ENCODE results near the gene TMEM184A. TPM values are rescaled to one million over a fixed set of nuclear protein-coding genes. Genes with fewer than 3 reads are reported as not detected.

TMEM184A gene
- total RNA-seq, 3 donors from 2014 or later: 0.11 to 0.19 (median 0.15) TPM

DNA sequence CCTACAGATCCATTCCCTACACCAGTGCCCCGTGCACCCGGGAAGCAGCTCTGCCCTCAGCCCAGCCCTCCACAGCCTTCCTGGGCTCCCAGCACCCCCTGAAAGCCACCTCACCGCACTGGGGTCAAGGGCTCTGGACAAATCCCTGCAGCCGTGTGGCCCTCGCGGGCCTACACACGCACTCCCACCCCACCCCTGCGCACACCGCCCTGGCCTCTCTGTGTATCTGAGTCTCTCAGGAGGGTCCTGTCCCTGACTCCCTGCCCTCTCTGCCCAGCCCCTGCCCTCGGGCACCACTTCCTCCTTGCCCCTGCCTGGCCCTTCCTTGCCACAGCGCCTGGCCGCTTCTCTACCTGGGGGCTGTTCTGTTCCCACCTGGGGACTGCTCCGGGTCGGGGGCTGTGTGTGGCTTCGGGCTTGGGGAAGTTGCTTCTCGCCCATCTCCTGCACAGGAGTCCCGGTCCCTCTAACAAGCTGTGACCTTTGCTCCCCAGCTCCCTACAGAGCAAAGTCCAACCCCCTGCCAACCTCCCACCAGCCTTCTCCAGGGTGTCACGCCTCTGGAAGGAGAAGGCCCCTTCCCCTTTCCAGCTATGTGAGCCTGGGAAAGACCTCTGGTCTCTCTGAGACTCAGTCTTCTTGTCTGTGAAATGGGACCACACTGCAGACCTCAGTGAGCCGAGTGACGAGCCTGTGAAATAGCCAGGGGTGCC, 1.5 kb downstream of the TMEM184A start:
- H3K36me3 Mint-ChIP-seq (ENCODE audit: insufficient read depth): no peaks in the 10 kb centered on the region
- ATAC-seq (no peak), DNase-seq (no peak)
- H3K4me1 Mint-ChIP-seq (ENCODE audit: low read depth): no peaks in the 10 kb centered on the region
- H3K27me3 Mint-ChIP-seq (ENCODE audit: low read depth): no peaks in the 10 kb centered on the region
- H3K4me3 Mint-ChIP-seq: no peak overlapping the region
- H3K9me3 Mint-ChIP-seq: no peaks in the 10 kb centered on the region

DNA sequence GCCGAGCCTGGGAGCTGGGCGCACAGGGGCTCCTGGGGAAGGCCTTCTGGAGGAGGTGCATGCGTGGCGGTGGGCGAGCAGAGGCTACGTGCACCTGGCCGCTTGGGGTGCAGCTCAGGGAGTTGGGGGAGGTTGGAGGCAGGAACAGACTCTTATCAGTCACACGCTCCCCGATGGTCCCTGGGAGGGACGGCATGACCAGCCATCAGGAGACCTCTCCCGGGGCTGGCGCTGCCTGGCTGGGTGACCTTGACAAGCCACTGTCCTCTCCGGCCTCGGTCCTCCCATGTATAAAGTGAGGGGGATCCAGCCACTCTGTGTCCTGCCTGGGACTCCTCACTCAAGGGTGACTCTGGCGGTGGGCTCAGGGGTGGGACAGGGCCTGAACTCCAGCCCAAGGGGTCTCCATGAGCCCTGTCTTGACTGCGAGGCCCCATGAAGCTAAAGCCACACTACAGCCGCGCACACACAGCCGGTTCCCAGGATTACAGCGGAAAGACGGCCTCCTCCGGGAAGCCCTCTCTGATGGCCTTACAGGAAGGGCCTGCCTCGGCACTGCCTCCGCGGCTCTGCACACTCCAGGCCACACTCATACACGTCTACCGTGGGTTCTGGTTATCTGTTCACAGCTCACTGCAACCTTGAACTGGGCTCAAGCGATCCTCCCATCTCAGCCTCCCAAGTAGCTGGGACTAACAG, 2.3 kb downstream of the TMEM184A start:
- DNase-seq (no peak), ATAC-seq (no peak)
- H3K9me3 Mint-ChIP-seq: no peaks in the 10 kb centered on the region
- no peaks in the 10 kb centered on the region for H3K4me1 Mint-ChIP-seq (ENCODE audit: low read depth)
- H3K27me3 Mint-ChIP-seq (ENCODE audit: low read depth): no peaks in the 10 kb centered on the region
- no peak overlapping the region for H3K4me3 Mint-ChIP-seq
- no peaks in the 10 kb centered on the region for H3K36me3 Mint-ChIP-seq (ENCODE audit: insufficient read depth)

DNA sequence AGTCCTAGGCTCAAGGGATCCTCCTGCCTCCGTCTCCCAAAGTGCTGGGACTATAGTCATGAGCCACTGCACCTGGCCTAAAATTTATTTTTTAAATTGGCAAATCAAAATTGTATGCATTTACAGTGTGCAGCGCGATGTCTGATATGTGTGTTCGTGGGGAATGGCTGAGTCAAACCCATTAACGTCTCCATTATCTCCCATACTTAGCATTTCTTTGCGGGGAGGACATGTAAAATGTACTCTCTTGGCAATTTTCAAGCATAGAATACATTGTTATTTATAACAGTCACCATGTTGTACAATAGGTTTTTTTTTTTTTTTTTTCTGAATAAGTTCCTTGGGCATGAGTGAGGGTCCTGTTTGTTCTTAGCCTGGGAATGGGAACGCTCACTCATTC, 3.8 kb downstream of the TMEM184A start:
- ATAC-seq: no peak
- H3K36me3 Mint-ChIP-seq (ENCODE audit: insufficient read depth): no peaks in the 10 kb centered on the region
- no peaks in the 10 kb centered on the region for H3K4me1 Mint-ChIP-seq (ENCODE audit: low read depth)
- no peak for DNase-seq
- no peak overlapping the region for H3K4me3 Mint-ChIP-seq
- H3K27me3 Mint-ChIP-seq (ENCODE audit: low read depth): no peaks in the 10 kb centered on the region
- no peaks in the 10 kb centered on the region for H3K9me3 Mint-ChIP-seq

DNA sequence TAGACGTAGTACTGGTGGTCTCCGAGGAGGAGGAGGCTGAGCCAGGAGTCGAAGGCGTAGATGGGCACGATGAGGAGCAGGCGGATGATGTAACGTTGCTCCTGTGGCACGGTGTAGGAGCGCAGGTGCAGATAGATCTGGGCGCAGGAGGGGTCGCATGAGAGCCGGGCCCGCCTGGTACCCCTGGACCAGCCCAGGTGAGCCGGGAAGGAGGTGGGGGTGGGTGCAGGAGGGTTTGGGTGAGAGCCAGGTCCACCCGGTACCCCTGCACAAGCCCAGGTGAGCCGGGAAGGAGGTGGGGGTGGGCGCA, 5.2 kb downstream of the TMEM184A start:
- no peak for ATAC-seq

DNA sequence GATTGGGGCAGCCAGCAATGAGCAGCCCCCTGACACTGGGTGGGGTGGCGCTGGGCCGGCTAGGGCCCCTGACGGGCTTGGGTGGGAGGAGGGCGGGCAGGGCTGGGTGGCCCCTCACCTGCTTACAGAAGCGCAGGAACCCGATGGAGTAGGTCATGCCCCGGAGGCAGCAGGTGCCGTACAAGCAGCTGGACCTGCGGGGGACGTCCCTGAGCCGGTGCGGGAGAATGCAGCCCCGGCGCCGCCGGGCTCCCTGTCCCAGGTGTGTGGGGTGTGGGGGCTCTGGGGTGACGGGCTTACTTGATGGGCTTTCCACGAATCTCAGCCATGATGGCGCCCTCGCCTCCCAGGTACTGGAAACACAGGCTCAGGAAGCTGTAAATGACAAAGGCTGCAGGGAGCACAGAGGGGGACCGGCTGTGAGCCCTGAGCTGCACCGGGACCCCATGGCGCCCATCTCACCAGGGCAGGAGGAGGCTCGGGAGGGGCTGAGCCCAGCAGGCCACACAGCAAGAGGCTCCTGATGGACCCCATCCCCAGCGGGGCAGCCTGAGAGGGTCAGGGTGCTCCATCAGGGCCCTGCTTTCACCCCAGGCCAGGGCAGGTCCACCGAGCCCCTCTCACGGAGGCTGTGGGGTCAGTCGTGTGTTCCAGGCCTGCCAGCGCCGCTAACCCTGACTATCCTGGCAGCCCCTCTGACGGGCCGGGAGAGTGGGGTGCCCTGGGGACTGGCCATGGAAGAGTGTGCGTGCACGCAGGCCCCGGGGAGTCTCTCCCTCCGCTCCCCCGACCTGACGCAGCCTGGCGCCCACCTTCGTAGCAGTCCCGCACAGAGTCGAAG, 5.8 kb downstream of the TMEM184A start:
- H3K4me1 Mint-ChIP-seq (ENCODE audit: low read depth): no peaks in the 10 kb centered on the region
- no peaks in the 10 kb centered on the region for H3K36me3 Mint-ChIP-seq (ENCODE audit: insufficient read depth)
- no peak for DNase-seq
- ATAC-seq: no peak
- no peak overlapping the region for H3K4me3 Mint-ChIP-seq
- H3K27me3 Mint-ChIP-seq (ENCODE audit: low read depth): no peaks in the 10 kb centered on the region
- H3K9me3 Mint-ChIP-seq: no peaks in the 10 kb centered on the region

More for the DNA sequence above, 5.2 kb downstream of the TMEM184A start:
- no peaks in the 10 kb centered on the region for H3K27me3 Mint-ChIP-seq (ENCODE audit: low read depth)
- H3K36me3 Mint-ChIP-seq (ENCODE audit: insufficient read depth): no peaks in the 10 kb centered on the region
- H3K9me3 Mint-ChIP-seq: no peaks in the 10 kb centered on the region
- DNase-seq: no peak
- H3K4me3 Mint-ChIP-seq: no peak overlapping the region
- H3K4me1 Mint-ChIP-seq (ENCODE audit: low read depth): no peaks in the 10 kb centered on the region

DNA sequence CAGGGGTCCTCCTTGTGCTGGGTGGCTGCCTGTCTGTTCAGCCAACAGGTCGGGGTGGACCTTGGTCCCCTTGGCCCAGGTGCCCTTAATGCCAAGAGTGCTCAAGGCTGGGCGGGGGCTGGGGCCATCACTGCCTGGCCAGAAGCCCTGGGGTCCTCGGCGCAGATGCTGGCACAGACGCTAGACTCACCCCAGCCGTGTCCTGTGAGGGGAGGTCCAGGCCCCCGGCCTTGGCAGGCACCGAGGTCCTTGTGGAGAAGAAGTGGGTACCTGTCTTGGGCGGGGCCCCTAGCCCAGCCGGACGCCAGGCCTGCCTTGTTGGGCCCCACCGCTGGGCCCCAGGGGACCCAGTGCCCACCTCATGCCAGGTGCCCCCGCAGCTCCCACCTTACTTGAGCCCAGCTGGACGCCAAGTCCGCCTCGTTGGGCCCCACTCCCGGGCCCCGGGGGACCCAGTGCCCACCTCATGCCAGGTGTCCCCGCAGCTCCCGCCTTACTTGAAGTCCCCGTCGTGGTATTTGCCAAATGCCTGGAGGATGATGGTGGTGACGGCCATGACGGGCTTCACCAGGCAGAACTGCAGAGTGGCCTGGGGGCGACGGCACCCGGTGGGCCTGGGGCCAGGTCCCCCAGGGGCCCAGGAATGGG, 6.5 kb downstream of the TMEM184A start:
- no peaks in the 10 kb centered on the region for H3K4me1 Mint-ChIP-seq (ENCODE audit: low read depth)
- no peaks in the 10 kb centered on the region for H3K27me3 Mint-ChIP-seq (ENCODE audit: low read depth)
- ATAC-seq: no peak
- H3K4me3 Mint-ChIP-seq: no peak overlapping the region
- no peaks in the 10 kb centered on the region for H3K9me3 Mint-ChIP-seq
- H3K36me3 Mint-ChIP-seq (ENCODE audit: insufficient read depth): peaks cover 2% of the 10 kb centered on the region
- no peak for DNase-seq

DNA sequence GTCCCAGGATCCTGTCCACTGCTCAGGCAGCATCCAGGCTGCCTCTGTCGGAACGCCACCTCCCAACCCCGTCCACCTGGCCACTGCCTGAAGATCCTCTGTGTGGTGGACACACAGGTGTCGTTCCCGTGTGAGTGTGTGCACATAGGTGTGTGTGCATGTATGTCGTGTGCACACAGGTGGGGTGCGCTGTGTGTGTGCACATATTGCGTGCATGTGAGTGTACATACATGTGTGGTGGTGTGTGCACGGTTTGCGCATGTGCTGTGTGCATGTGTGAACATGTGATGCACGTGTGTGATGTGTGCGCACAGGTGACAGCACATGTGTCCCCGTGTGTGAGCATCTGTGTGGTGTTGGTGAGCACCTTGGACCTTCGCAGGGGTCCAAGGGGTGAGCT, 7.1 kb downstream of the TMEM184A start:
- no peaks in the 10 kb centered on the region for H3K4me1 Mint-ChIP-seq (ENCODE audit: low read depth)
- H3K27me3 Mint-ChIP-seq (ENCODE audit: low read depth): no peaks in the 10 kb centered on the region
- H3K9me3 Mint-ChIP-seq: no peaks in the 10 kb centered on the region
- ATAC-seq: no peak
- no peak for DNase-seq
- peaks cover 2% of the 10 kb centered on the region for H3K36me3 Mint-ChIP-seq (ENCODE audit: insufficient read depth)
- no peak overlapping the region for H3K4me3 Mint-ChIP-seq

DNA sequence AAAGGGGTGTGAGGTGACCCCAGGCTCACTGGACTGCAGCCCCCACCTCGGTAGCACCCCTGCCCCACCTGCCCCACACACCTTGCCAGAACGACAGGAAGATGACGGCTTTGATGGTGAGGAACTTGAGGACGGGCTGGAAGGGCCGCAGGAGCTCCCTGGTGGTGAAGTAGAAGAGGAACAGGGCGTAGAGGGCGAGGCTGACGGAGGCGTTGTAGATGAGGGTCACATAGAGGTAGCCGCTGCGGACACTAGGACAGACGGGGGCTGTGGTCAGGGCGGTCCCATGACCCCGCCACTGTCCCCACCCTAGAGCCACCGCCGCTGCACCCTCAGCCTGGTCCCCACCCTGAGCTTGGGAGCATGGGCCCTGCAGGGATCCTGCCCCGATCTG, 7.6 kb downstream of the TMEM184A start:
- Mint-ChIP-seq H3K36me3 (ENCODE audit: insufficient read depth) (peaks cover 2% of the 10 kb centered on the region), H3K27me3 (ENCODE audit: low read depth) (no peaks in the 10 kb centered on the region), H3K9me3 (no peaks in the 10 kb centered on the region), H3K4me3 (no peak overlapping the region), H3K4me1 (ENCODE audit: low read depth) (no peaks in the 10 kb centered on the region)
- ATAC-seq (no peak), DNase-seq (no peak)

DNA sequence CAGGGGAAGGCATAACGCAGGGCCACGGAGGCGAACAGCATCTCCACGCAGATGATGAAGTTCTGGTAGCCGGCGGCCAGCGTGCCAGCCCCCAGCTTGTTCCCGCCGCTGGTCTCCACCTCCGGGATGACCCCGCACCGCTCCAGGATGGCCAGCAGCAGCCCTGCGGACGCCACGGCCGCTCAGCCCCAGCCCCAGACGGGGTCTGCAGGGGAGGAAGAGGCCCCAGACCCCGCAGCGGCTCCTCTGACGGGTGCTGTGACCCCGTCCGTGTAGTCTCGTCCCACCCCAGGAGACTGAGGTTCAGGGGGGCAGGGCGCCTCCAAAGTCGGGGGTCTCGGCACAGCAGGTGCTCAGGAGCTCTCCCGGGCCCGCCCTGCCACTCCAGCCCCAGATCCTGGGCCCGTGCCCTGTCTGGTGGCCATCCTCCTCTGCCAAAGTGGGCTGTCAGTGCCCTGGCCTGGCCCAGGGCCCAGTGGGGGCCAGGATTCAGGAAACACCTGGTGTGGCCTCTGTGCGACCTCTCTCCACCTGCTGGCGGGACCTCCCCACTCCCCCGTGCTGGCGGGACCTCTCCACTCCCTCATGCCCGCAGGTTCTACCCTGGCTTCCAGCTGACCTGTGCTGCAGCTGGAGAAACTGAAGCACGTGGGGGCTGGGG, 8.1 kb downstream of the TMEM184A start:
- Mint-ChIP-seq H3K27me3 (ENCODE audit: low read depth) (no peaks in the 10 kb centered on the region), H3K4me3 (no peak overlapping the region)

DNA sequence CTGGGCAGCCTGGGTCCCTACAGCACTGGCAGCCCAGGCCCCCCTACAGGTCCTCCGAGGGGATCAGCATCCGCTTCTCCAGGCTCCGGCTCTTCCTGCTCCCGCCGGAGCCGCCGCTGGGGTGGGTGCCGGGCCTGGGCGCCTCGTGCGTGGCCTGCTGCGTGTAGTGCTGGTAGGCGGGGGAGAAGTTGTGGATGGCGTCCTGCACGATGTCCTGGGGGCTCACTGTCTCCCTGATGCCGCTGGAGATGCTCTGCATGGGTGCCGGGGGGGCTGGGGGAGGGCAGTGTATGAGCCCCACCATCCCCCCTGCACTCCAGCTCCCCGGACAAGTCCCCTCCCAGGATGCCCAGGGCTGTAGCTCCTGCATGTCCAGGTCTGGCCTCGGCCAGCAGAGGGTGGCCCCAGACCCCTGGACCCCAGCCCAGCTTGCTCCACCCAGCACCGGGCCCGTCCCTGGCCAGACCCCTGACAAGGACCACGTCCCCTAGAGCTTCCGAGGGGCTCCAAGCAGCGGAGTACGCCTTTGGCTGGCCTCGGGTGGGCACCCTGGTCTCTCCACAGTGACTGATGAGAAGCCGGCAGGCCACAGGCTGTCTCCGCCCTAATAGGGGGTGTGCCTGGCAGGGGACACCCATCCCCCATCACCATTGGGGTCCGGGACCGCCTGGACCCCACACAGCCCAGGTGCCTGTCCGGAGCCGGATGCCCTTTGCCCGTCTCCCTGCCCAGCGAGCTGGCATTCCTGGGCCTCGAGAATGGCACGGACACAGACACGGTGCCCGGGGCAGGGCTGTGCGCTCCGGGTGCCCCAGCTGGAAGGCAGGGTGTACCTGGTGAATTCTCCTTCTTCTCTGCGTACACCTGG, 8.9 kb downstream of the TMEM184A start:
- no peaks in the 10 kb centered on the region for H3K27me3 Mint-ChIP-seq (ENCODE audit: low read depth)
- ATAC-seq: no peak
- no peak overlapping the region for H3K4me3 Mint-ChIP-seq
- no peaks in the 10 kb centered on the region for H3K4me1 Mint-ChIP-seq (ENCODE audit: low read depth)
- H3K9me3 Mint-ChIP-seq: no peaks in the 10 kb centered on the region
- DNase-seq: no peak
- H3K36me3 Mint-ChIP-seq (ENCODE audit: insufficient read depth): peaks cover 2% of the 10 kb centered on the region

More for the DNA sequence above, 8.1 kb downstream of the TMEM184A start:
- DNase-seq (no peak), ATAC-seq (no peak)
- no peaks in the 10 kb centered on the region for H3K4me1 Mint-ChIP-seq (ENCODE audit: low read depth)
- peaks cover 2% of the 10 kb centered on the region for H3K36me3 Mint-ChIP-seq (ENCODE audit: insufficient read depth)
- no peaks in the 10 kb centered on the region for H3K9me3 Mint-ChIP-seq

DNA sequence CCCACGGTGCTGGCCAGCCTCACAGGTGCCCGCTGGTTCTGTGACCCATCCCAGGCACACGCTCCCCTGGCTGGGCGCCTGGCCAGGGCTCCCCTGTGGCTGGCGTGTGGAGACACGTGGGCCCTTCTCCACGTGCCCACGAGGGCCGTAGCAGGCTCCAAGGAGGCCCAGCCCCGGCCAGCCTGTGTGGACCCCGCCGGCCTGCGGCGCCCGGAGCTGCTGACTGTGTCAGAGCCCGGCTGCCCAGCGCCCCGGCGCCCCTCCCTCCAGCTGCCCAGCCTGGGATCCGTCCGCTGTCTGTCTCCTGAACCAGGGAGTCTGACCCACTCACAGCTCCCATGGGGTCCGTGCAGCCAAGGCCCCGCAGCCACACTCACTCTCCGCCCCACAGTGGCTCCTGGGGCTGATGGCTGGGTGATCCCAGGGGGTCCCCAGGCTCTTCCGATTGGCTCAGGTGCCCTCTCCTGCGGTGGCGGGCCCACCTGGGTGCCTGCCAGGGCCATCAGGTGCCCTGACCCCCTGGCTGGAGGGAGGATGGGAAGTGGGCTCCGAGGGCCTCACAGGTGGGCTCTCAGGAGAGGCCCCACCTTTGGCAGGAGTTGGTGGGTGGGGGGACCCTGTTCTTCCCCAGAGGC, 9.6 kb downstream of the TMEM184A start:
- DNase-seq (no peak), ATAC-seq (no peak)
- Mint-ChIP-seq H3K27me3 (ENCODE audit: low read depth) (no peaks in the 10 kb centered on the region), H3K4me3 (no peak overlapping the region), H3K9me3 (no peaks in the 10 kb centered on the region), H3K4me1 (ENCODE audit: low read depth) (no peaks in the 10 kb centered on the region), H3K36me3 (ENCODE audit: insufficient read depth) (peaks cover 2% of the 10 kb centered on the region)

DNA sequence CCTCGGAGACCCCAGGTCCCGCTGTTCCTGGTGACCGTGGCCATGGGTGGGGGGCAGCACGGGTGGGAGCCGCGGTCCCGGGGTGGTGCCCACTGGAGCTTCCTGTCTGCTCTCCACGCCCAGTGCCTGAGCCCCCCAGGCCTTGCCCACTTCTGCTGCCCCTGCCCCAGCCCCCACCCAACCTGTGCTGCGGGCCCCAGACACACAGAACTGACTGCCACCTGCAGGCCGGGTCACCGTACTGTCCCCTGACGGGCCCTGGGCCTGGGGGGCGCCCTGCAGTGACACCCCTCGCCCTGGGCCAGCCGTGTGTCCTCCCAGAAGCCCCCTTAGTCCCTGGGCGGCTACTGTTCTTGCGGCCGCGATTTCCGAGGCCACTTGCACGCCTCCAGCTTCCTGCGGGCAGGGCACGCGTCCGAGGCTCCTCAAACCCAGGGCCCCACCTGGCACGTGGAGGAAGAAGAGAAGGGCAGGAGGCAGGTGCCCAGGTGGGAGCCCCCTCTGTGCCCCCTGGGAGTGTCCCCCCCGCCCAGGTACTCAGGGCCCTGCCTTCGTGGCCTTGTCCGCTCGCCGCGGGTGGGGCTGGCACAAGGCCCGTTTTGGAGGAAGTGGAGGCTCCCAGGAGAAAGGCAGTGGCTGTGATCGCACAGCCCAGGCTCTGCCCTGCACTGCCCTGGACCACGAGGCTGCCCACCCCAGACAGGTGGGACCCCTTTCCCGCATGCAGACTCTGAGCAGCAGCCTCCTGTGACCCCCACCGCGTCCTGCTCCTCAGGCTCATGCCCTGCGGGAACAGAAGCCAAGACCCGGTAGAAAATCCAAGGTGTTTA, 10.4 kb downstream of the TMEM184A start:
- DNase-seq (no peak), ATAC-seq (peak in 1 of 2 donors; percentile 25)
- no peaks in the 10 kb centered on the region for H3K9me3 Mint-ChIP-seq
- H3K4me1 Mint-ChIP-seq (ENCODE audit: low read depth): no peaks in the 10 kb centered on the region
- H3K36me3 Mint-ChIP-seq (ENCODE audit: insufficient read depth): peaks cover 2% of the 10 kb centered on the region
- H3K4me3 Mint-ChIP-seq: no peak overlapping the region
- H3K27me3 Mint-ChIP-seq (ENCODE audit: low read depth): no peaks in the 10 kb centered on the region

Measured in activated T-cell treated with anti-CD3 and anti-CD28 coated beads, Interleukin-2, amount 50 U/mL, for 4 hours (primary cell).